Spinal cord (tissue), 10 donors: Measurements from ENCODE around the gene CITED1. TPM values are rescaled to one million over a fixed set of nuclear protein-coding genes. Genes with fewer than 3 reads are reported as not detected.

Experiments
- DNase-seq, 6 donors: peaks; one replicate each; pipeline versions ENCODE4 v3.0.0 to v3.0.0-alpha.2; 2013 to 2015; ENCODE audit warnings: low spot score in 6 of 6, low read depth in 4 of 6
- H3K27ac ChIP-seq: one replicate; pipeline ENCODE4 v1.5.1; 2013; ENCODE audit warnings: low read depth, low read length, control low read depth
- H3K27me3 ChIP-seq: one replicate; pipeline ENCODE4 v1.6.1; 2013; ENCODE audit warnings: low read length; ENCODE audit not compliant: control insufficient read depth, insufficient read depth
- H3K36me3 ChIP-seq: one replicate; pipeline ENCODE4 v1.6.1; 2013; ENCODE audit warnings: low read length; ENCODE audit not compliant: control insufficient read depth, insufficient read depth
- H3K4me1 ChIP-seq: one replicate; pipeline ENCODE4 v1.6.1; 2013; ENCODE audit warnings: low read length; ENCODE audit not compliant: control insufficient read depth, insufficient read depth
- H3K4me3 ChIP-seq: one replicate; pipeline ENCODE4 v1.5.1; 2013; ENCODE audit warnings: low read depth, low read length, control low read depth
- H3K9me3 ChIP-seq: one replicate; pipeline ENCODE4 v1.6.1; 2013; ENCODE audit warnings: low read length; ENCODE audit not compliant: control insufficient read depth, insufficient read depth
- WGBS: methylation state at CpG from one replicate; pipeline ENCODE4 v1.1.5; 2013; ENCODE audit warnings: missing lambda C conversion rate; ENCODE audit not compliant: insufficient coverage; 5-methylcytosine and 5-hydroxymethylcytosine counted together
- polyA plus RNA-seq, 2 donors: library from polyadenylated mRNA; unstranded; fragments of 120-200 nt; gene quantifications; one replicate each; pipeline ENCODE4 v1.2.1, GENCODE V29; 2013; ENCODE audit not compliant: insufficient read length in 2 of 2
- total RNA-seq, 2 donors: library from RNA; depleted of rRNA in 1 of 2; stranded (reverse); fragments of 120-200 nt in 1 of 2; fragments of >200 nt in 1 of 2; gene quantifications; one replicate each; pipeline versions ENCODE4 v1.2.3 to v1.2.4, GENCODE V29; 2013 to 2014
- donor health status: healthy.

The CITED1 gene
- total and polyA plus RNA-seq, 4 donors: 4.3 to 9.0 (median 7.0) TPM

- no peak for DNase-seq
- Histone ChIP-seq H3K9me3 (no peaks in the 10 kb centered on the region), H3K27me3 (peaks cover 85% of the 10 kb centered on the region), H3K36me3 (no peaks in the 10 kb centered on the region), H3K27ac (no peak overlapping the region), H3K4me3 (no peak overlapping the region), H3K4me1 (peaks cover 7% of the 10 kb centered on the region)
- 64% methylated on average over 3 of the region's 4 CpGs for WGBS
Observed at GRCh38 chrX:72299891-72300630, 5.7 kb downstream of the CITED1 start.

DNA sequence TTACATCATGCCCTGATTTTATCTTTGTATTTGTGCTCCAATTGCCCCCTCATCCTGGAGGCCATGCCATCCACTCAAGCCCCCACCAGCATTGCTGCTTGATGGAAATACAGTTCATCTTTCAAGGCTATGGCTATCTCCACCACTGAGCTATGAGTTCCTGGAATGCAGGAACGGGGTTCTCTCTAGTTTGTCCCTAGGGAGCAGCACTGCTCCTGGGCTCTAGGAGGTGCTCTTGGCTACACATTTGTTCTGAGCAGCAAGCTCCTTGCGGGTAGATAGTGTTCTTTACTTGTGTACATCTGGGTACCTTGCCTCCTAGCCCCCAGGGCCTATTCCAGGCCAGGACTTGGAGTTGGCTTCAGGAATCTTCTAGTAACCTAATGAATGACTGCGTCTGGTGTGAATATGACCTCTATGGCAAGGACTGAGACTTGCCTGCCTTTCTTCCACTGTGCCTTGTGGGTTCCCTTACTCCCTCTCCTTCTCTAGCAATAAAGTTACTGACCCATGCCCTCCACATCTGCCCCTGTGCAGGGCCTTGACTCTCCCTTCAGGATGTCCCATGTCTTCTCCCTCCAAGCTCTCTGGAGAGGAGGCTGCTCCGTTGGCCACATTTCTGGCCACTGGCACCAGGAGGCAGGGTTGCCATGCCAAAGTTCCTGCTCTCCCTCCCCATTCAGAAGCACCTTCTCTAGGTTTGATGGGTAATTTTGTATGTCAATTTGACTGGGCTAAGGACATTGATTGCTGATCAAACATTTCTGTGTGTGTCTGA, 7.6 kb downstream of the CITED1 start:
- Histone ChIP-seq H3K9me3 (no peaks in the 10 kb centered on the region), H3K27ac (no peak overlapping the region), H3K27me3 (peaks cover 66% of the 10 kb centered on the region), H3K4me3 (no peak overlapping the region), H3K4me1 (no peaks in the 10 kb centered on the region), H3K36me3 (no peaks in the 10 kb centered on the region)
- 23% methylated on average over 2 of the region's 4 CpGs for WGBS
- DNase-seq: no peak

- H3K36me3 ChIP-seq: no peaks in the 10 kb centered on the region
- WGBS: no CpG with 5 or more reads among the region's 1 CpG
- no peak overlapping the region for H3K27ac ChIP-seq
- no peak overlapping the region for H3K4me3 ChIP-seq
- DNase-seq: no peak
- H3K9me3 ChIP-seq: peaks cover 2% of the 10 kb centered on the region
- no peaks in the 10 kb centered on the region for H3K4me1 ChIP-seq
- H3K27me3 ChIP-seq: peaks cover 54% of the 10 kb centered on the region
Observed at GRCh38 chrX:72296991-72297390, 8.7 kb downstream of the CITED1 start.

- Histone ChIP-seq H3K27me3 (peaks cover 42% of the 10 kb centered on the region), H3K4me3 (no peak overlapping the region), H3K27ac (no peak overlapping the region), H3K9me3 (peaks cover 2% of the 10 kb centered on the region), H3K36me3 (no peaks in the 10 kb centered on the region), H3K4me1 (no peaks in the 10 kb centered on the region)
- 65% methylated on average over 5 of the region's 5 CpGs for WGBS
- no peak for DNase-seq
Observed at GRCh38 chrX:72295745-72296144, 10.0 kb downstream of the CITED1 start.

DNA sequence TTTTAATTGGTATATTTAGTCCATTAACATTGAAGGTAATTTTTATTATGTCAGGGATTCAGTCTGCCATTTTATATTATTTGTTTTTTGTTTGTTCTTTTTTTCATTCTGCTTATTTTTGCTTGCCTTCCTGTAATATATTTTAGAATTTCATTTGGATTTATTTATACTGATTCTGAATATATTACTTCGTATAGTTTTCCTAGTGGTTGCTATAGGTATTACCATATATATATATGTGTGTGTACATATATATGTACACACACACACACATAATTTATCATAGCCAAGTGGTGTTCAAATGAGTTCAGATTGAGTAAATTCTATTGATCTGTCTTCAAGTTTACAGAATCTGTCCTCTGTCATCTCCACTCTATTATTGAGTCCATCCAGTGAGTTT, 11.2 kb downstream of the CITED1 start:
- no CpG with 5 or more reads among the region's 1 CpG for WGBS
- H3K27ac ChIP-seq: no peak overlapping the region
- H3K9me3 ChIP-seq: peaks cover 2% of the 10 kb centered on the region
- H3K36me3 ChIP-seq: no peaks in the 10 kb centered on the region
- no peak overlapping the region for H3K4me3 ChIP-seq
- no peaks in the 10 kb centered on the region for H3K4me1 ChIP-seq
- peaks cover 30% of the 10 kb centered on the region for H3K27me3 ChIP-seq
- no peak for DNase-seq

- no peaks in the 10 kb centered on the region for H3K9me3 ChIP-seq
- no peaks in the 10 kb centered on the region for H3K4me1 ChIP-seq
- no peaks in the 10 kb centered on the region for H3K36me3 ChIP-seq
- peaks cover 19% of the 10 kb centered on the region for H3K27me3 ChIP-seq
- DNase-seq: no peak
- no peak overlapping the region for H3K27ac ChIP-seq
- no peak overlapping the region for H3K4me3 ChIP-seq
- no CpG with 5 or more reads among the region's 1 CpG for WGBS
Observed at GRCh38 chrX:72282302-72282701, 23.4 kb downstream of the CITED1 start.

GRCh38 chrX:72280321-72280845, 25.3 kb downstream of the CITED1 start:
- WGBS: 76% methylated on average over 4 of the region's 5 CpGs
- no peaks in the 10 kb centered on the region for H3K9me3 ChIP-seq
- no peaks in the 10 kb centered on the region for H3K4me1 ChIP-seq
- no peak overlapping the region for H3K27ac ChIP-seq
- no peak overlapping the region for H3K4me3 ChIP-seq
- H3K27me3 ChIP-seq: peaks cover 19% of the 10 kb centered on the region
- no peaks in the 10 kb centered on the region for H3K36me3 ChIP-seq
- no peak for DNase-seq

DNA sequence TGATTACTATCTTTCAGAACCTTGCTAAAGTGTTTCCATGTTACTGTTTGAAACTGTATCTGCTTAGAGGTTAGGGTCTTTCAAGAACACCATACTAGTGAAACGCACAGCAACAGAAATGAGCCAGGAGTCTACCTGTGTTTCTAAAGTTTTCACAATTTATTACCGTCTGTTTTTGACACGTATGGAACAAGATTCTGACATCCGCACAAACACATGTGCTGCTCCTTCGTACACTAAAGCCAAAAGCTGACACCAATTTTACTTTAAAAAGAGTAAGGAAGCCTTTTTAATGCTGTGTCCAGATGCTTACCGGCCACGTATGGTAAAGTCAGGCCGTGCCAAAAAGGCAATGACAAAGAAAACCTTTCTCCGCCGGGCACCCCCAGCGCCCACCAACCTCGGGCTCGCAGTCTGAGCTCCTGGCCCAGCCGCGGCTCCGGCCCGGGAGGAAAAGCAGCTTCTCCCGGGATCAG, 29.2 kb downstream of the CITED1 start:
- WGBS: 2% methylated on average over 18 of the region's 18 CpGs

DNA sequence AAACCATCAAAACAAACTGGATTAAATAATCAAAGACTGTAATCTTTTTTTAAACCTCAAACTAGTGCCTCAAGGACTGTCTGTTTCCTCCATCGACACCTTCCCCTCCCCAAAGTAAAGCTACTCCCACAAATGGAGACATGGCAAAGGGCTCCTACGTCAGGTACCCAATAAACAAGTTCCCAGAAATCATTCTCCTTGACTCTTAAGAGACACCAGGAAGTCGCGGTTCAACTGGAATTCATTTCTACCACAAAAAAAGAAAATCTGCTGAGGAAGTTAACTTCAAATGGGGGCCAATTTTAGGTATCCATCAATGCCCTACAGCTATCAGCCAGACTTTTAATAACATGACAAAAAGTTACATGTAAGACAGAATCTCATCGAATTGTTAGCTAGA, 31.2 kb downstream of the CITED1 start:
- peaks cover 37% of the 10 kb centered on the region for H3K36me3 ChIP-seq
- no peaks in the 10 kb centered on the region for H3K9me3 ChIP-seq
- DNase-seq: no peak
- H3K4me3 ChIP-seq: no peak overlapping the region
- peaks cover 10% of the 10 kb centered on the region for H3K27me3 ChIP-seq
- WGBS: 89% methylated on average over 4 of the region's 5 CpGs
- no peaks in the 10 kb centered on the region for H3K4me1 ChIP-seq
- no peak overlapping the region for H3K27ac ChIP-seq

More for the DNA sequence above, 29.2 kb downstream of the CITED1 start:
- Histone ChIP-seq H3K9me3 (no peaks in the 10 kb centered on the region), H3K27ac (peak overlapping the region; percentile 89), H3K36me3 (peaks cover 19% of the 10 kb centered on the region), H3K27me3 (peaks cover 15% of the 10 kb centered on the region), H3K4me3 (peak overlapping the region; percentile 84), H3K4me1 (no peaks in the 10 kb centered on the region)
- DNase-seq: peak in 1 of 6 donors; percentile 2
